ENCODE data around the gene NHSL2. TPM values are rescaled to one million over a fixed set of nuclear protein-coding genes. Genes with fewer than 3 reads are reported as not detected.
"Not testable (repeated sequence)": the region's sequence is repeated elsewhere in the genome, so short reads cannot be mapped to it uniquely, and the experiment has no call there.

Gene NHSL2
- total RNA-seq, 1 donor from 2014 or later, result 0.36 TPM

- DNase-seq (ENCODE audit: low spot score), result no peak
Observed at GRCh38 chrX:72045552-72046277, 135.1 kb downstream of the NHSL2 start.

GRCh38 chrX:72046447-72046846, 135.8 kb downstream of the NHSL2 start:
- intact Hi-C loops (cut with micrococcal nuclease), result no loop called here
- no peak overlapping the region for H3K27ac Mint-ChIP-seq
- no peak overlapping the region for H3K4me3 Mint-ChIP-seq
- no peaks in the 10 kb centered on the region for H3K36me3 Mint-ChIP-seq (ENCODE audit: low read depth)
- peaks cover 10% of the 10 kb centered on the region for H3K27me3 Mint-ChIP-seq (ENCODE audit: insufficient read depth)
- no peaks in the 10 kb centered on the region for H3K9me3 Mint-ChIP-seq
- no peaks in the 10 kb centered on the region for H3K4me1 Mint-ChIP-seq (ENCODE audit: low read depth)
- DNase-seq (ENCODE audit: low spot score), result no peak

More at GRCh38 chrX:72045552-72046277, 135.1 kb downstream of the NHSL2 start:
- Mint-ChIP-seq H3K9me3 (no peaks in the 10 kb centered on the region), H3K4me3 (no peak overlapping the region), H3K4me1 (ENCODE audit: low read depth) (no peaks in the 10 kb centered on the region), H3K36me3 (ENCODE audit: low read depth) (no peaks in the 10 kb centered on the region), H3K27me3 (ENCODE audit: insufficient read depth) (peaks cover 10% of the 10 kb centered on the region), H3K27ac (no peak overlapping the region)
- intact Hi-C loops (cut with micrococcal nuclease), result no loop called here

- Mint-ChIP-seq H3K9me3 (no peaks in the 10 kb centered on the region), H3K27ac (no peak overlapping the region), H3K27me3 (ENCODE audit: insufficient read depth) (peaks cover 18% of the 10 kb centered on the region), H3K4me1 (ENCODE audit: low read depth) (no peaks in the 10 kb centered on the region), H3K36me3 (ENCODE audit: low read depth) (no peaks in the 10 kb centered on the region), H3K4me3 (no peak overlapping the region)
- DNase-seq (ENCODE audit: low spot score), result no peak
- intact Hi-C loops (cut with micrococcal nuclease), result loop anchor here (2.0 kb wide), 1 partner anchor 78 kb away; no protein-coding TSS in a partner anchor
Observed at GRCh38 chrX:72048510-72049455, 138.1 kb downstream of the NHSL2 start.

GRCh38 chrX:72050011-72050410, 139.4 kb downstream of the NHSL2 start:
- no peaks in the 10 kb centered on the region for H3K9me3 Mint-ChIP-seq
- intact Hi-C loops (cut with micrococcal nuclease), result no loop called here
- peaks cover 26% of the 10 kb centered on the region for H3K27me3 Mint-ChIP-seq (ENCODE audit: insufficient read depth)

GRCh38 chrX:72051589-72051988, 140.9 kb downstream of the NHSL2 start:
- H3K4me1 Mint-ChIP-seq (ENCODE audit: low read depth), result no peaks in the 10 kb centered on the region
- H3K9me3 Mint-ChIP-seq, result no peaks in the 10 kb centered on the region
- H3K4me3 Mint-ChIP-seq, result no peak overlapping the region
- H3K27me3 Mint-ChIP-seq (ENCODE audit: insufficient read depth), result peaks cover 27% of the 10 kb centered on the region
- DNase-seq (ENCODE audit: low spot score), result no peak
- no peak overlapping the region for H3K27ac Mint-ChIP-seq
- intact Hi-C loops (cut with micrococcal nuclease), result no loop called here
- no peaks in the 10 kb centered on the region for H3K36me3 Mint-ChIP-seq (ENCODE audit: low read depth)

More at GRCh38 chrX:72050011-72050410, 139.4 kb downstream of the NHSL2 start:
- no peaks in the 10 kb centered on the region for H3K36me3 Mint-ChIP-seq (ENCODE audit: low read depth)
- H3K27ac Mint-ChIP-seq, result no peak overlapping the region
- no peak for DNase-seq (ENCODE audit: low spot score)
- no peaks in the 10 kb centered on the region for H3K4me1 Mint-ChIP-seq (ENCODE audit: low read depth)
- H3K4me3 Mint-ChIP-seq, result no peak overlapping the region

GRCh38 chrX:72052415-72053090, 141.9 kb downstream of the NHSL2 start:
- H3K27ac Mint-ChIP-seq, result no peak overlapping the region
- H3K36me3 Mint-ChIP-seq (ENCODE audit: low read depth), result no peaks in the 10 kb centered on the region
- intact Hi-C loops (cut with micrococcal nuclease), result no loop called here
- no peaks in the 10 kb centered on the region for H3K4me1 Mint-ChIP-seq (ENCODE audit: low read depth)
- H3K9me3 Mint-ChIP-seq, result no peaks in the 10 kb centered on the region
- DNase-seq (ENCODE audit: low spot score), result no peak
- no peak overlapping the region for H3K4me3 Mint-ChIP-seq
- peaks cover 28% of the 10 kb centered on the region for H3K27me3 Mint-ChIP-seq (ENCODE audit: insufficient read depth)

- DNase-seq (ENCODE audit: low spot score), result no peak
- H3K27ac Mint-ChIP-seq, result no peak overlapping the region
- no peak overlapping the region for H3K4me3 Mint-ChIP-seq
- no peaks in the 10 kb centered on the region for H3K9me3 Mint-ChIP-seq
- no peaks in the 10 kb centered on the region for H3K4me1 Mint-ChIP-seq (ENCODE audit: low read depth)
- H3K36me3 Mint-ChIP-seq (ENCODE audit: low read depth), result no peaks in the 10 kb centered on the region
- peaks cover 27% of the 10 kb centered on the region for H3K27me3 Mint-ChIP-seq (ENCODE audit: insufficient read depth)
- intact Hi-C loops (cut with micrococcal nuclease), result no loop called here
Observed at GRCh38 chrX:72053508-72053907, 142.9 kb downstream of the NHSL2 start.

GRCh38 chrX:72054779-72055489, 144.3 kb downstream of the NHSL2 start:
- no peaks in the 10 kb centered on the region for H3K9me3 Mint-ChIP-seq

GRCh38 chrX:72057331-72057730, 146.7 kb downstream of the NHSL2 start:
- no peak for DNase-seq (ENCODE audit: low spot score)
- no peaks in the 10 kb centered on the region for H3K36me3 Mint-ChIP-seq (ENCODE audit: low read depth)
- no peak overlapping the region for H3K27ac Mint-ChIP-seq

More at GRCh38 chrX:72054779-72055489, 144.3 kb downstream of the NHSL2 start:
- H3K27me3 Mint-ChIP-seq (ENCODE audit: insufficient read depth), result peaks cover 31% of the 10 kb centered on the region
- no peaks in the 10 kb centered on the region for H3K36me3 Mint-ChIP-seq (ENCODE audit: low read depth)
- intact Hi-C loops (cut with micrococcal nuclease), result no loop called here
- no peaks in the 10 kb centered on the region for H3K4me1 Mint-ChIP-seq (ENCODE audit: low read depth)
- DNase-seq (ENCODE audit: low spot score), result no peak
- H3K27ac Mint-ChIP-seq, result no peak overlapping the region
- H3K4me3 Mint-ChIP-seq, result no peak overlapping the region

GRCh38 chrX:72057849-72058248, 147.2 kb downstream of the NHSL2 start:
- Mint-ChIP-seq H3K4me3 (no peak overlapping the region), H3K9me3 (no peaks in the 10 kb centered on the region), H3K27me3 (ENCODE audit: insufficient read depth) (peaks cover 24% of the 10 kb centered on the region), H3K36me3 (ENCODE audit: low read depth) (no peaks in the 10 kb centered on the region), H3K27ac (no peak overlapping the region), H3K4me1 (ENCODE audit: low read depth) (no peaks in the 10 kb centered on the region)
- no peak for DNase-seq (ENCODE audit: low spot score)
- intact Hi-C loops (cut with micrococcal nuclease), result no loop called here

More at GRCh38 chrX:72057331-72057730, 146.7 kb downstream of the NHSL2 start:
- H3K4me3 Mint-ChIP-seq, result no peak overlapping the region
- intact Hi-C loops (cut with micrococcal nuclease), result no loop called here
- H3K4me1 Mint-ChIP-seq (ENCODE audit: low read depth), result no peaks in the 10 kb centered on the region
- peaks cover 24% of the 10 kb centered on the region for H3K27me3 Mint-ChIP-seq (ENCODE audit: insufficient read depth)
- no peaks in the 10 kb centered on the region for H3K9me3 Mint-ChIP-seq

GRCh38 chrX:72058346-72058745, 147.7 kb downstream of the NHSL2 start:
- H3K4me3 Mint-ChIP-seq; intact Hi-C loops (cut with micrococcal nuclease); H3K27ac Mint-ChIP-seq; H3K4me1 Mint-ChIP-seq (ENCODE audit: low read depth); H3K9me3 Mint-ChIP-seq; H3K36me3 Mint-ChIP-seq (ENCODE audit: low read depth); DNase-seq (ENCODE audit: low spot score): not testable (repeated sequence)
- peaks cover 27% of the 10 kb centered on the region for H3K27me3 Mint-ChIP-seq (ENCODE audit: insufficient read depth)

- peaks cover 21% of the 10 kb centered on the region for H3K27me3 Mint-ChIP-seq (ENCODE audit: insufficient read depth)
- no peak overlapping the region for H3K4me3 Mint-ChIP-seq
- no peaks in the 10 kb centered on the region for H3K9me3 Mint-ChIP-seq
- no peaks in the 10 kb centered on the region for H3K36me3 Mint-ChIP-seq (ENCODE audit: low read depth)
- no peaks in the 10 kb centered on the region for H3K4me1 Mint-ChIP-seq (ENCODE audit: low read depth)
- intact Hi-C loops (cut with micrococcal nuclease), result no loop called here
- H3K27ac Mint-ChIP-seq, result no peak overlapping the region
- DNase-seq (ENCODE audit: low spot score), result no peak
Observed at GRCh38 chrX:72060196-72060920, 149.7 kb downstream of the NHSL2 start.
